Measurements from ENCODE around the gene ATF7.

GRCh38 chr12:53652366-53652765, 26.2 kb upstream of the ATF7 start:
- TF ChIP-seq NFIC (IDR thresholded peaks at IDR 0.05; ENCODE audit: low read length), result no peak
- TF ChIP-seq JUND (CRISPR knock-in tag; IDR thresholded peaks at IDR 0.05), result no peak
- no peak for TF ChIP-seq KAT2B (IDR thresholded peaks at IDR 0.05; ENCODE audit: borderline replicate concordance, low read depth, low read length)
- TF ChIP-seq PPARG (CRISPR knock-in tag; conservative IDR thresholded peaks at IDR 0.05), result no peak

Measured in HepG2 (cell line).